NCI-H524 (cell line): ENCODE measurements around the gene CDK14.

Experiments used
- DNase-seq, 2 experiments: peaks; one replicate each; lab custom pipeline; 2025; lab: John Stamatoyannopoulos, UW

Gene CDK14

DNA sequence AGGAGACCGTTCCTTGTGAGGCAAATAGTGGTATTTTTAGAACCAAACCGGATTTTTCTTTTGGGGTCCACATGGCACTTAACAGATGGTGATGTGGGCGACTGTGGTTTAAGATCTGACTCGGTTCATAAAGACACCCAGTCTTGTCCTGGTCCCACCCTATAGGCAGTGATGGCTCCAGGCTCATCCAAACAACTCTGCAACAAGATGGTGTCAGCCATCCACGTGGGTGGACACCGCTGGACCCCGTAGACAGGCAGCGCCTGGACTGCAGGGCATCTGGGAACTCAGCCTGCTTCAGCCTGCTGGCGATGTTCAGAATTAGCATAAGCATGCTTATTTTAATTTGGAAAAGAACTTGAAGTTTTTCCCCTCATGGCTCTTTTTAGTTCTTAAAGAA, 409.7 kb downstream of the CDK14 start:
- no peak for DNase-seq

DNA sequence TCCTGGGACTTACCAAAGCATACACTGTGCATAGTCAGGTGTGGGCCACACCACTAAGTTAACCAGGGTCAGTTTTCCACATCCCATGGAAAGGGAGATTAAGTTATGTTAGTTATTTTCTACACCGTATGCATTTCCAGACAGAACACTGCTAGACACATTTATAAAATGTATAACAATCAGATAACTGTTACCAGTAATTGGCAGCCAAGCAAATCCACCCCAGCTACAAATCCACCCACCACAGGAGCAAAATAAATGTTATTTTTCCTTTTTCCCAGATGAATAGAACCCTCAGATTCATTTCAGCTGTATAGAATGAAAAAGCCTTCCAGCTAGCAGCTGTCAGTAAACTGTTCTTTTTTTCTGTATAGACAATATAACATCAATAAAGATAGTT, 411.2 kb downstream of the CDK14 start:
- no peak for DNase-seq

DNA sequence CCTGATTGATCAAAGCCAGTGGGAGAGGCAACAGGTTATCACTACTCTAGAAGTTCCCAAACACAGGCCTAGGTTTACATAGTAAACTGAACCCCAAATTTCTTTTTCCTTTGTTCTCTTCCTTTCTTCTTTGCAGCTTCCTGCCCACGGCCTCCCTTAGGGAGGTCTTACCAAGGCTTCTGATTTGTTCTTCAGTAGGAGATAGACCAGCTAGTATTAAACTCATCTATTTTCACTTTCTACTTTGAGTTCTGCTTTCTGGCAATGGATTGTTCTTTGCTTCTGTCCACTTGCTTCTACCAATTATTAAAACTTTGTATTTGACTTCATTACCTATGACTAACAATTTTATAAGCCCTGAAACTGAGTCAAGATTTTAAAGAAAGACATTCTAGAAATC, 417.0 kb downstream of the CDK14 start:
- no peak for DNase-seq

GRCh38 chr7:91019686-91020385, 423.7 kb downstream of the CDK14 start:
- no peak for DNase-seq

- DNase-seq: no peak
These were observed 424.7 kb downstream of the CDK14 start for GRCh38 chr7:91020636-91021385.

DNA sequence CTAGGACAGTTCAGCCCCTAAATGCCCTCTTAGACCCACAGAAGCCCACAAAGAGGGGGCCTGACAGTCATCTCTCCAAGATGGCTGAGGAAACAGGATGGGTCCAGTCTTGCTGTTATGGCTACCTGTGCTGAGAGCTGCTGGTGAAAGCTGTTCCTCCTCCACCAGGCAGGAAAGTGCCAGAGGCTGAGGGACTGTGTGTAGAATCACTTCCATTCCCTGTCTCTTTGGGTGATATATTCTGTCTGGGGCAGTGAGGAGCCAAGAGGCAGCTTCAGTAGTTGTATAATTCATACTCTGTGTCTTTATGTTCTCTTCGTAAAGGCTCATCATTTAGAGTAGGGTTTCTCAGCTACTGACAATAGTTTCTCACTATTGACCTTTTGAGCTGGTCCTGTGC, 425.8 kb downstream of the CDK14 start:
- DNase-seq: no peak

- DNase-seq: no peak
These were observed 429.8 kb downstream of the CDK14 start for GRCh38 chr7:91025906-91026390.

GRCh38 chr7:91029688-91030087, 433.6 kb downstream of the CDK14 start:
- DNase-seq: no peak

GRCh38 chr7:91030680-91031380, 434.7 kb downstream of the CDK14 start:
- no peak for DNase-seq

GRCh38 chr7:91031757-91032156, 435.6 kb downstream of the CDK14 start:
- DNase-seq: peak in 1 of 2 experiments; percentile 60

DNA sequence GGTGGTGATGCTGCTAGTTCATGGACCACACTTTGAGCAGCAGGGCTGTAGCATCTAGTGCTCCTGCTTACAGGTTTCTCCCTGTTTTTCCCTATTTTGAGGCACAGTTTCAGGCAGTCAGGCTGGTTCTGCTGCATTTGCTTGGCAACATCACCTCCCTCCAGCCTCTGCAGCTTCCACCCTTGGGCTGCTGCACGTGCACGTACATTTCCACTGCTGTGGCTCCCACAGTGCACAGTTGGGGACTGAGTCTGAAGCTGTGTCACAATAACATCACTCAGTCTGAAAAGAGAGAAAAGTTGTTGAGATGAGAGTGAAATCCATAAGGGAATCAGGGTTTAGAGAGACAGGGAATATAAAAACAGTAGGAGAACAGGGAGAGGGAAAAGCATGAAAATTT, 437.5 kb downstream of the CDK14 start:
- no peak for DNase-seq

DNA sequence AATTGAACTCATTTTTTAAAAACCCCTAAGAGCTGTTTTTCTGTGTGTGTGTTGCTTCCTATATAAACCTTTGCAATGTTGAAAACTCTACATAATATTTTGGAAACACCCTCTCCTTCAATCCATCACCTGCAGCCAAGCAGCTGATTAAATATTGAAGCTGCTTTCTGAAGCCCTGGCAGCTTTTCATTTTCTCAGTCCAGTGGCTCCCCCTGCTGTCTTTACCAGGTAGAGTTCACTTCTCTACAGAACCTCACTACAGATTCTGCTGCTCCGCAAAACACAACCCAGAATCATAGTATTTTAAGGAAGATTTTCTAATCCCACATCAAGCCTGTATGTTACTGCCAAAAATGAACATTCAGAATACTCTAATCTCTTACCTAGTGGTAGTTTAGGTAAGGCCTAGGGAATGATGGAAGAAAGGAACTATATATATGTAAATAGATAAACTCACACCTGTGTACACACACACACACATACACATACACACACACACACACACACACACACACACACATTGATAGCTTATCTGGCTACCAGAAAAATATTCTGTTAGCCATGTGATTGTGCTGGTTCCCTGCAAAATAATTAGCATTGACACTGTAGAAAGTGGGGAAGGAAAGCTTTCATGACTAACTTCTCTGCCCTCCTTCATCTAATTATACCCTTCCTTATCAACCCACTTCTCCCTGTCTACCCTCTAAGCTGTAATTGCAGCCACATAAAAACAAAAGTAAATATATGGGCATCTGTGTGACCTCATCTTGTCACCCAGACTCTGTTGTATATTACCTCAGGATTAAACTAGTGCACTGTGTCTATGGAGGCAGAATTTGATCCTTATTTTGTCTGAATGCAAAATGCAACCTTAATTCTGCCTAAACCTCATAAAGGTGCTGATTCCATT, 438.6 kb downstream of the CDK14 start:
- peak in 1 of 2 experiments; percentile 65 for DNase-seq

GRCh38 chr7:91039033-91039432, 442.9 kb downstream of the CDK14 start:
- DNase-seq: no peak

- no peak for DNase-seq
These were observed 445.0 kb downstream of the CDK14 start for GRCh38 chr7:91041141-91041540.

- no peak for DNase-seq
These were observed 445.9 kb downstream of the CDK14 start for GRCh38 chr7:91041901-91042484.

DNA sequence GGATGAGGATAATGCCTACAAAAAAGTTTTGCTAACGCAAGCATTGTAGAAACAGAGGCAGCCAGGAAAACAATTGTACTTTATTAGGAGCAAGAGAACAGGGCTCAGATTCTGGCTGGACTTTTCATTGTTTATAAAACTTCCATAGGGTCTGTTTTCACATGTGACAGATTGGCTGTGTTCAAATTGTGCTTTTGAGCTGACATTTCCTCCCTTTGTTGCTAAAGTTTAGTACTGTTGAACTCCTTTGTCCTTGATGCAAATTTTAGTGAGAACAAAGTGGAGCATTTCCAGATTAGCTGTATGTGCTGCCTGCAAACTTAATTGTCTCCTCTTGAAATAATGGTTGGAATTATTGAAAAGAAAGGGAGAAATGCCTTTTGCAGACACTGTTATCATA, 447.1 kb downstream of the CDK14 start:
- DNase-seq: no peak

GRCh38 chr7:91043924-91044645, 448.0 kb downstream of the CDK14 start:
- no peak for DNase-seq

DNA sequence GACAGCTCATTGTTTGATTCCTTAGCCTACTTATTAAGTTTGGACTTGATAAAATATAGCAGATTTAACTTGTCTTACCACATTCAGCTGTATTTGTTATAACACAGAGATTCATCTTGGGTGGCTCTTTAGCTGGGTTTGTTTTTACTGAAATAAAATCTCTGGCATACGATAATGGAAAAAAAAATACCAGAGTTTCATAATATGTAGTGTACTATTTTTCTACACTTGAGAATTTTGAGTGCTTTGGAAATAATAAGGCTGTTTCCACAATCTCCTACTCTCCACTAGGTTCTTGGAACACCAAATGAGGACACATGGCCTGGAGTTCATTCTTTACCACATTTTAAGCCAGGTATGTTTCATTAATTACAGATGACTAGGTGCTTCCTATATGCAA, 449.5 kb downstream of the CDK14 start:
- DNase-seq: no peak

- DNase-seq: peak in 1 of 2 experiments; percentile 15
These were observed 450.4 kb downstream of the CDK14 start for GRCh38 chr7:91046322-91047089.

DNA sequence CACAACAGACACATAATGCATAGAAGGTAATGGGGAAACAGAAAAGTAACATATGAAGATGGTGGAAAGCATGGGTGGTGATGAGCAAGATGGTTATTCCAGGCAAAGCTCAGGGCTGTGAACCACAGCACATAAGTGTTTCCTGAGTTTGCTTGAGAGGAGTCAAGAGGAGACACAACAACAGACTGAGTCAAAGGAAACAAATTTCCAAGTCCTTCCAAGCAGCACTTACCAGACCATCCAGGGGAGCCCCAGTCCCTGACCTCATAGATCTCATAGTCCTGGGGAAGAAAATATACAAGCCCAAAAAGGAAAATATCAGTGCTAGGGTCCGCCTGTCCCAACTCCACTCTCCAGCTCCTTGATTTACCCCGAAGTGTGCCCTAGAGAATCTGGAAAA, 451.5 kb downstream of the CDK14 start:
- no peak for DNase-seq
